Thyroid gland (tissue), 4 donors: ENCODE data around the gene LIX1L.

Experiments used
- POLR2A ChIP-seq, 2 donors: fragments of 450-650 bp; IDR thresholded peaks; one replicate each; pipeline ENCODE4 v1.6.1; 2017; ENCODE audit warnings: antibody characterized with exemption in 2 of 2, mild to moderate bottlenecking in 2 of 2, moderate library complexity in 1 of 2
- TF ChIP-seq, protein P1 (sequence below), 6 experiments: fragments of 200-600 bp in 3 of 6; fragments of 450-650 bp in 3 of 6; sonication (generic) in 3 of 6; IDR thresholded peaks; one replicate each; pipeline ENCODE4 v1.5.1; 2016 to 2019; ENCODE audit warnings: antibody characterized with exemption in 6 of 6, mild to moderate bottlenecking in 2 of 6, inconsistent platforms in 1 of 6, moderate library complexity in 1 of 6

DNA sequence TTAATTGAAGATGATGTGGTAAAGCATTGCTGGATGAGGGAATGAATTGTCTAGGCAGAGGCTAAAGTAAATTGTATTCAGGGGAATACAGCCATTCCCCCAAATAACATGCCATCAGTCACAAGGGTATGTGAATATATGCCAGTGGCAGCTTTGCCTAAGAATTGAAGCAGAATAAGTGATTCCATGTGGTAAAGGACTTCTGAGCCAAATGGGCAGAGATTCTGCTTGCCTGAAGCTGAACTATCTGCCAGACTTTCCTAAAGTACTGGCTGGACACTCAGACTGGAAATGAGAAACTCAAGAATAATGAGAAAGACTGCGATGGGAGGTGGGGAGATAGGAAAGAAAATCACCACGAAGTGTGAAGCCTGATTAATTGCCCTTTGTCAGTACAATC lies 2.4 kb downstream of the LIX1L start:
- TF ChIP-seq, protein P1, sequence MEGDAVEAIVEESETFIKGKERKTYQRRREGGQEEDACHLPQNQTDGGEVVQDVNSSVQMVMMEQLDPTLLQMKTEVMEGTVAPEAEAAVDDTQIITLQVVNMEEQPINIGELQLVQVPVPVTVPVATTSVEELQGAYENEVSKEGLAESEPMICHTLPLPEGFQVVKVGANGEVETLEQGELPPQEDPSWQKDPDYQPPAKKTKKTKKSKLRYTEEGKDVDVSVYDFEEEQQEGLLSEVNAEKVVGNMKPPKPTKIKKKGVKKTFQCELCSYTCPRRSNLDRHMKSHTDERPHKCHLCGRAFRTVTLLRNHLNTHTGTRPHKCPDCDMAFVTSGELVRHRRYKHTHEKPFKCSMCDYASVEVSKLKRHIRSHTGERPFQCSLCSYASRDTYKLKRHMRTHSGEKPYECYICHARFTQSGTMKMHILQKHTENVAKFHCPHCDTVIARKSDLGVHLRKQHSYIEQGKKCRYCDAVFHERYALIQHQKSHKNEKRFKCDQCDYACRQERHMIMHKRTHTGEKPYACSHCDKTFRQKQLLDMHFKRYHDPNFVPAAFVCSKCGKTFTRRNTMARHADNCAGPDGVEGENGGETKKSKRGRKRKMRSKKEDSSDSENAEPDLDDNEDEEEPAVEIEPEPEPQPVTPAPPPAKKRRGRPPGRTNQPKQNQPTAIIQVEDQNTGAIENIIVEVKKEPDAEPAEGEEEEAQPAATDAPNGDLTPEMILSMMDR (IDR thresholded peaks at IDR 0.05): no peak
- TF ChIP-seq POLR2A (IDR thresholded peaks at IDR 0.05): no peak
